PC-9 (cell line): ENCODE data around the gene OR10H1. TPM values are rescaled to one million over a fixed set of nuclear protein-coding genes. Genes with fewer than 3 reads are reported as not detected.

Source experiments
- Bru-seq: library from RNA; stranded (reverse); fragments of 400-500 nt; gene quantifications from one replicate; lab custom pipeline; 2021; lab: Mats Ljungman, UMichigan
- BruChase-seq, 2 experiments: library from RNA; stranded (reverse); fragments of 400-500 nt; gene quantifications; one replicate each; lab custom pipeline; 2021; lab: Mats Ljungman, UMichigan
- BruUV-seq: library from RNA; stranded (reverse); fragments of 400-500 nt; replicated peaks from 2 replicates; lab custom pipeline; 2021; lab: Mats Ljungman, UMichigan
- CTCF ChIA-PET: fragments of 300-600 bp; sonication (Branson Sonifier 250); formaldehyde crosslinking; loops from one replicate; lab custom pipeline; 2022; ENCODE audit warnings: antibody characterized with exemption; lab: Charles Lee
- POLR2A ChIA-PET: fragments of 300-600 bp; sonication (Branson Sonifier 250); formaldehyde crosslinking; loops from one replicate; lab custom pipeline; 2022; ENCODE audit warnings: antibody characterized with exemption; ENCODE audit not compliant: unreplicated experiment; lab: Charles Lee
- DNase-seq, 2 experiments: peaks; one replicate each; pipeline versions ENCODE4 v3.0.0 to v3.0.0-alpha.2; 2015 to 2022; ENCODE audit warnings: mixed read lengths in 1 of 2
- H2AFZ ChIP-seq: fragments of 200-600 bp; sonication (generic); 2 replicates; pipeline ENCODE4 v1.8.1; 2017; ENCODE audit warnings: antibody characterized with exemption
- H3F3A ChIP-seq: fragments of 200-600 bp; sonication (generic); 2 replicates; pipeline ENCODE4 v1.8.1; 2017; ENCODE audit warnings: antibody characterized with exemption, mild to moderate bottlenecking, low read depth; ENCODE audit not compliant: insufficient read depth
- H3K27ac ChIP-seq: fragments of 200-600 bp; sonication (generic); 2 replicates; pipeline ENCODE4 v1.6.1; 2016; ENCODE audit warnings: mixed run types
- H3K27me3 ChIP-seq: fragments of 200-600 bp; sonication (generic); 2 replicates; pipeline ENCODE4 v1.6.1; 2016; ENCODE audit warnings: low read depth, mixed run types; ENCODE audit not compliant: insufficient read depth
- H3K36me3 ChIP-seq: fragments of 200-600 bp; sonication (generic); 2 replicates; pipeline ENCODE4 v1.6.1; 2016; ENCODE audit warnings: low read depth, mixed run types
- H3K4me1 ChIP-seq: fragments of 200-600 bp; sonication (generic); replicated peaks from 2 replicates; pipeline ENCODE4 v1.6.1; 2016; ENCODE audit warnings: mixed run types; ENCODE audit not compliant: insufficient read depth
- H3K4me2 ChIP-seq: fragments of 200-600 bp; sonication (generic); 2 replicates; pipeline ENCODE4 v1.6.1; 2017; ENCODE audit warnings: mixed run types
- H3K4me3 ChIP-seq: fragments of 200-600 bp; sonication (generic); 2 replicates; pipeline ENCODE4 v1.6.1; 2016; ENCODE audit warnings: mixed run types
- H3K79me2 ChIP-seq: fragments of 200-600 bp; sonication (generic); 2 replicates; pipeline ENCODE4 v1.6.1; 2017; ENCODE audit warnings: low read depth, mixed run types
- H3K9me2 ChIP-seq: fragments of 200-600 bp; sonication (generic); 2 replicates; pipeline ENCODE4 v1.8.1; 2017; ENCODE audit warnings: mild to moderate bottlenecking; ENCODE audit not compliant: insufficient read depth
- H3K9me3 ChIP-seq: fragments of 200-600 bp; sonication (generic); 2 replicates; pipeline ENCODE4 v1.8.1; 2016; ENCODE audit warnings: low read depth; ENCODE audit not compliant: insufficient read depth
- H4K20me1 ChIP-seq: fragments of 200-600 bp; sonication (generic); 2 replicates; pipeline ENCODE4 v1.8.1; 2017; ENCODE audit not compliant: insufficient read depth
- CTCF ChIP-seq: fragments of 200-600 bp; sonication (generic); conservative IDR thresholded peaks from 2 replicates; pipeline ENCODE4 v1.6.1; 2017; ENCODE audit warnings: mixed run types, antibody characterized with exemption, mild to moderate bottlenecking, moderate library complexity
- EZH2 ChIP-seq: fragments of 200-600 bp; sonication (generic); IDR thresholded peaks from 2 replicates; pipeline ENCODE4 v1.8.0; 2017; ENCODE audit warnings: antibody characterized with exemption, low read depth
- intact Hi-C: fragments of 100-400 bp; cut with micrococcal nuclease; formaldehyde crosslinking; loops from one replicate; pipeline ENCODE4 v1.10.0; 2022; ENCODE audit not compliant: unreplicated experiment
- long read RNA-seq: library from polyadenylated mRNA; stranded (forward); transcript quantifications from one replicate; pipeline ENCODE4 v2.0.0, GENCODE V29; 2022
- total RNA-seq: library from RNA; stranded (reverse); gene quantifications from 2 replicates; pipeline ENCODE4 v1.2.3, GENCODE V29; 2021

Gene OR10H1
- total RNA-seq (0.20 TPM in 1 of 2 replicates, not detected in the other), Bru-seq, nascent RNA (percentile 23 among the genes with signal in this experiment), BruChase-seq, experiment 1, labeled RNA remaining after a 2-hour chase (percentile 24 among the genes with signal in this experiment), BruChase-seq, experiment 2, labeled RNA remaining after a 6-hour chase (percentile 27 among the genes with signal in this experiment)
- long read RNA-seq: 0 reads

GRCh38 chr19:15815306-15815705, at the start of gene OR10H1:
OR10H1 (minus strand) TSS chr19:15815664; CDS start chr19:15808037, 7,627 bp downstream.
- H4K20me1 ChIP-seq: no peaks in the 10 kb centered on the region
- H3K27me3 ChIP-seq: no peaks in the 10 kb centered on the region
- BruUV-seq: no TSS peak
- CTCF ChIA-PET: no interaction called here
- intact Hi-C loops: loop anchor here (1.0 to 2.0 kb wide), 3 partner anchors 13 to 54 kb away; no protein-coding TSS in a partner anchor
- TF ChIP-seq CTCF: 0 out of 2 replicates have a peak, but pooled peaks have one; percentile 52
- no peak for TF ChIP-seq EZH2
- H3K9me3 ChIP-seq: no peaks in the 10 kb centered on the region
- peak; percentile 81 to 100 for DNase-seq
- POLR2A ChIA-PET: no interaction called here
- H3F3A ChIP-seq: peaks cover 7% of the 10 kb centered on the region; the same call in 1 of the 2 replicates
- H3K36me3 ChIP-seq: no peaks in the 10 kb centered on the region
- no peak within 1 kb of the TSS for H3K4me3 ChIP-seq
- no peaks in the 10 kb centered on the region for H3K9me2 ChIP-seq
- no peak within 1 kb of the TSS for H2AFZ ChIP-seq
- no peaks in the 10 kb centered on the region for H3K79me2 ChIP-seq
- H3K27ac ChIP-seq: peak within 1 kb of the TSS; percentile 68
- H3K4me1 ChIP-seq: peaks cover 20% of the 10 kb centered on the region
- peak within 1 kb of the TSS; percentile 58 for H3K4me2 ChIP-seq

GRCh38 chr19:15864824-15865223, 49.4 kb upstream of the OR10H1 start:
- no peaks in the 10 kb centered on the region for H3K27me3 ChIP-seq
- H3K4me2 ChIP-seq: no peak overlapping the region
- no peaks in the 10 kb centered on the region for H3K79me2 ChIP-seq
- no peak for DNase-seq
- POLR2A ChIA-PET: no interaction called here
- TF ChIP-seq CTCF: no peak
- no peak for TF ChIP-seq EZH2
- peaks cover 10% of the 10 kb centered on the region for H3F3A ChIP-seq
- H3K27ac ChIP-seq: no peak overlapping the region
- no peaks in the 10 kb centered on the region for H4K20me1 ChIP-seq
- no peaks in the 10 kb centered on the region for H3K36me3 ChIP-seq
- H2AFZ ChIP-seq: no peak overlapping the region
- no peaks in the 10 kb centered on the region for H3K9me3 ChIP-seq
- CTCF ChIA-PET: no interaction called here
- peaks cover 6% of the 10 kb centered on the region; the same call in 1 of the 2 replicates for H3K4me1 ChIP-seq
- intact Hi-C loops: no loop called here
- H3K9me2 ChIP-seq: no peaks in the 10 kb centered on the region
- BruUV-seq: no TSS peak
- no peak overlapping the region for H3K4me3 ChIP-seq

- Histone ChIP-seq H3K9me3 (no peaks in the 10 kb centered on the region), H3F3A (no peaks in the 10 kb centered on the region), H3K9me2 (no peaks in the 10 kb centered on the region), H3K4me1 (no peaks in the 10 kb centered on the region), H3K4me3 (no peak overlapping the region), H3K79me2 (no peaks in the 10 kb centered on the region), H2AFZ (no peak overlapping the region), H3K4me2 (no peak overlapping the region), H3K36me3 (no peaks in the 10 kb centered on the region), H4K20me1 (no peaks in the 10 kb centered on the region), H3K27ac (no peak overlapping the region), H3K27me3 (no peaks in the 10 kb centered on the region)
- POLR2A ChIA-PET: no interaction called here
- CTCF ChIA-PET: no interaction called here
- intact Hi-C loops: no loop called here
- no peak for DNase-seq
- TF ChIP-seq CTCF (no peak), EZH2 (no peak)
- no TSS peak for BruUV-seq
Measured at GRCh38 chr19:15863272-15863671, 47.8 kb upstream of the OR10H1 start.
